Loucy (cell line): ENCODE data around the gene CHTOP.

Source experiments
- H2AFZ ChIP-seq: fragments of 200-600 bp; sonication (generic); 2 replicates; pipeline ENCODE4 v1.6.0; 2016; ENCODE audit warnings: antibody characterized with exemption, mild to moderate bottlenecking, low read length, moderate library complexity
- H3F3A ChIP-seq: fragments of 200-600 bp; 2 replicates; pipeline ENCODE4 v1.6.0; 2016; ENCODE audit warnings: antibody characterized with exemption, low read depth, mild to moderate bottlenecking
- H3K27me3 ChIP-seq: fragments of 200-600 bp; sonication (generic); 2 replicates; pipeline ENCODE4 v1.6.1; 2014; ENCODE audit warnings: low read length, mild to moderate bottlenecking; ENCODE audit not compliant: insufficient read depth, poor library complexity, severe bottlenecking
- H3K36me3 ChIP-seq: fragments of 200-600 bp; sonication (generic); 2 replicates; pipeline ENCODE4 v1.6.1; 2016; ENCODE audit warnings: low read length; ENCODE audit not compliant: insufficient read depth
- H3K4me1 ChIP-seq: fragments of 200-600 bp; sonication (generic); 2 replicates; pipeline ENCODE4 v1.5.1; 2014; ENCODE audit warnings: low read length, mild to moderate bottlenecking; ENCODE audit not compliant: insufficient read depth, poor library complexity, severe bottlenecking
- H3K4me2 ChIP-seq: fragments of 200-600 bp; sonication (generic); 2 replicates; pipeline ENCODE4 v1.6.0; 2014; ENCODE audit warnings: antibody characterized with exemption, low read length, low read depth, mild to moderate bottlenecking; ENCODE audit not compliant: poor library complexity, severe bottlenecking
- H3K4me3 ChIP-seq: fragments of 200-600 bp; sonication (generic); 2 replicates; pipeline ENCODE4 v1.5.1; 2014; ENCODE audit warnings: low read length, mild to moderate bottlenecking, mixed read lengths; ENCODE audit not compliant: poor library complexity, severe bottlenecking
- H3K79me2 ChIP-seq: fragments of 200-600 bp; sonication (generic); 2 replicates; pipeline ENCODE4 v1.6.1; 2014; ENCODE audit warnings: low read length; ENCODE audit not compliant: insufficient read depth
- H3K9ac ChIP-seq: fragments of 200-600 bp; sonication (generic); 2 replicates; pipeline ENCODE4 v1.6.0; 2014; ENCODE audit warnings: mild to moderate bottlenecking, low read depth, low read length, moderate library complexity; ENCODE audit not compliant: poor library complexity, severe bottlenecking
- H3K9me2 ChIP-seq: fragments of 200-600 bp; sonication (generic); replicated peaks from 2 replicates; pipeline ENCODE4 v1.6.1; 2016; ENCODE audit warnings: low read depth, low read length, mixed read lengths
- H3K9me3 ChIP-seq: fragments of 200-600 bp; sonication (generic); 2 replicates; pipeline ENCODE4 v1.6.1; 2014; ENCODE audit warnings: mild to moderate bottlenecking, antibody characterized with exemption, low read length, low read depth; ENCODE audit not compliant: insufficient read depth
- H4K20me1 ChIP-seq: fragments of 200-600 bp; sonication (generic); 2 replicates; pipeline ENCODE4 v1.6.0; 2014; ENCODE audit warnings: antibody characterized with exemption, low read length, mild to moderate bottlenecking; ENCODE audit not compliant: insufficient read depth, poor library complexity, severe bottlenecking
- CTCF ChIP-seq: fragments of 200-600 bp; sonication (generic); conservative IDR thresholded peaks from 2 replicates; pipeline ENCODE4 v1.5.1; 2014; ENCODE audit warnings: mild to moderate bottlenecking, antibody characterized with exemption, low read length
- EZH2phosphoT487 ChIP-seq: fragments of 200-600 bp; IDR thresholded peaks from 2 replicates; pipeline ENCODE4 v1.6.1; 2018; ENCODE audit warnings: antibody characterized with exemption, mild to moderate bottlenecking, moderate library complexity, borderline replicate concordance

The CHTOP gene

GRCh38 chr1:153643100-153643499 lies 9.2 kb downstream of the CHTOP start:
- no peak overlapping the region for H3K4me3 ChIP-seq
- TF ChIP-seq EZH2phosphoT487 = no peak
- no peak for TF ChIP-seq CTCF
- no peaks in the 10 kb centered on the region for H3K9me2 ChIP-seq
- H3F3A ChIP-seq = no peaks in the 10 kb centered on the region
- H3K9me3 ChIP-seq = no peaks in the 10 kb centered on the region
- peak overlapping the region; percentile 43 for H3K4me2 ChIP-seq
- peaks cover 63% of the 10 kb centered on the region for H3K79me2 ChIP-seq
- no peaks in the 10 kb centered on the region for H3K27me3 ChIP-seq
- H3K9ac ChIP-seq = peak overlapping the region; percentile 44
- peaks cover 37% of the 10 kb centered on the region for H4K20me1 ChIP-seq
- peaks cover 26% of the 10 kb centered on the region for H3K4me1 ChIP-seq
- H3K36me3 ChIP-seq = peaks cover 85% of the 10 kb centered on the region
- H2AFZ ChIP-seq = no peak overlapping the region

GRCh38 chr1:153643816-153644215 lies 9.9 kb downstream of the CHTOP start:
- Histone ChIP-seq H2AFZ (no peak overlapping the region), H3K4me3 (no peak overlapping the region), H3K9me2 (no peaks in the 10 kb centered on the region), H3K9ac (peak overlapping the region; percentile 44), H3K36me3 (peaks cover 78% of the 10 kb centered on the region), H3K27me3 (no peaks in the 10 kb centered on the region), H3K9me3 (no peaks in the 10 kb centered on the region), H3K4me1 (peaks cover 26% of the 10 kb centered on the region), H3K4me2 (peak overlapping the region; percentile 43), H3F3A (no peaks in the 10 kb centered on the region), H3K79me2 (peaks cover 56% of the 10 kb centered on the region), H4K20me1 (peaks cover 31% of the 10 kb centered on the region)
- TF ChIP-seq CTCF (no peak), EZH2phosphoT487 (no peak)

GRCh38 chr1:153646672-153647345 lies 12.9 kb downstream of the CHTOP start:
- peaks cover 48% of the 10 kb centered on the region for H3K36me3 ChIP-seq

More at GRCh38 chr1:153646672-153647345, 12.9 kb downstream of the CHTOP start:
- Histone ChIP-seq H2AFZ (no peak overlapping the region), H3K9ac (no peak overlapping the region), H3K4me3 (no peak overlapping the region), H3F3A (no peaks in the 10 kb centered on the region), H3K9me2 (no peaks in the 10 kb centered on the region), H3K79me2 (peaks cover 26% of the 10 kb centered on the region), H3K4me2 (no peak overlapping the region), H3K4me1 (peaks cover 20% of the 10 kb centered on the region), H3K9me3 (no peaks in the 10 kb centered on the region), H4K20me1 (peaks cover 18% of the 10 kb centered on the region), H3K27me3 (no peaks in the 10 kb centered on the region)
- no peak for TF ChIP-seq CTCF
- no peak for TF ChIP-seq EZH2phosphoT487
